Erythroblast (primary cell): ENCODE results near the gene ITGB1.
"Not testable (repeated sequence)": the region's sequence is repeated elsewhere in the genome, so short reads cannot be mapped to it uniquely, and the experiment has no call there.

Experiments
- GATA1 ChIP-seq: IDR thresholded peaks from 2 replicates; pipeline ENCODE4 v1.6.1; 2011; ENCODE audit warnings: low read depth, mild to moderate bottlenecking, control low read depth, low read length, moderate library complexity
- POLR2A ChIP-seq: IDR thresholded peaks from 2 replicates; pipeline ENCODE4 v1.6.1; 2011; ENCODE audit warnings: mild to moderate bottlenecking, low read length

- not testable (repeated sequence) for TF ChIP-seq GATA1, POLR2A
Measured at GRCh38 chr10:32909970-32910369, 48.1 kb downstream of the ITGB1 start.
